Measurements from ENCODE around the gene ZNF236. TPM values are rescaled to one million over a fixed set of nuclear protein-coding genes. Genes with fewer than 3 reads are reported as not detected.

ZNF236 gene
- total RNA-seq, 1 donor from 2014 or later, result 11.5 TPM

GRCh38 chr18:76927223-76927725 lies 104.9 kb downstream of the ZNF236 start:
- peaks cover 11% of the 10 kb centered on the region for H3K36me3 ChIP-seq

DNA sequence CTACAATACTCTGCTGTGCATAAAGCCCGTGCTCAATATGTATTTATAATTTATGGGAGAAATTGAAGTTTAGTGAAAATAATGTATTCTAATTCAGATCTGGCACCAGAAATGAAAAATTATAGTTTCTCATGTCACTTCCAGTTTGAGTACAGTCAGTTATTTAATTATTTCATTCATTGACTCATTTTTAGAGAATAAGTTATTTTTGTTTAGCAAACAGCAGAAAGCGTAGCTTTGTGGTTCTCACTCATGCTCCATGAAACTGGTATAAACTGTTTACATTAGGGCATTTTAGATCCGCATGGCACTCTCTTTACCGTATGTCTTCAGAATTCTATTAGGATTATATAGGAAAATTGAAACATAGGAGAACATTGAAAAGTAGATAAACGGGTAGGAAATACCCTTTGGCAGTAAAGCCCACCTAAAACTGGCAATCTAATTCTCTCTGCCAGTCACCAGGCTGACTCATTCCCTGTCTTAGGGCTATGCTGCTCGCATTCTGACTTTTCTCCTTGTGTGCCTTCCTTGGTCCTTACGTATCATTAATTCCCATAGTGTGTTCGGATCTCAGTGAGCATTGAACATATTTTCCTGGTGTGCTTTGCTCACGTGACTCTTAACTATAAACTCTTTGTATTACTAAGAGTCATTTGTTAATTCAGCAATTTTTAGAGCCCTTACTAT lies 106.0 kb downstream of the ZNF236 start:
- no peak overlapping the region for H3K4me3 ChIP-seq
- Mint-ChIP-seq H3K27ac (no peak overlapping the region), H3K9me3 (no peaks in the 10 kb centered on the region), H3K4me3 (no peak overlapping the region), H3K36me3 (peaks cover 25% of the 10 kb centered on the region), H3K4me1 (no peaks in the 10 kb centered on the region), H3K27me3 (ENCODE audit: insufficient read depth, low read depth) (no peaks in the 10 kb centered on the region)
- no peak overlapping the region for H3K4me2 ChIP-seq
- H2AFZ ChIP-seq (replicated peaks), result no peak overlapping the region
- H3K79me2 ChIP-seq (ENCODE audit: low read depth), result no peaks in the 10 kb centered on the region
- H3K27me3 ChIP-seq, result no peaks in the 10 kb centered on the region
- no peaks in the 10 kb centered on the region for H3F3A ChIP-seq (ENCODE audit: low read depth)
- DNase-seq (ENCODE audit: low spot score), result no peak
- no peaks in the 10 kb centered on the region for H3K4me1 ChIP-seq
- H3K27ac ChIP-seq, result no peak overlapping the region
- H4K20me1 ChIP-seq (ENCODE audit: low read depth), result no peaks in the 10 kb centered on the region
- no peaks in the 10 kb centered on the region for H3K9me3 ChIP-seq (ENCODE audit: low read depth)
- H3K9ac ChIP-seq, result no peak overlapping the region
- TF ChIP-seq EZH2 (IDR thresholded peaks at IDR 0.05), result no peak
- TF ChIP-seq EZH2phosphoT487 (IDR thresholded peaks at IDR 0.05), result no peak
- H3K36me3 ChIP-seq, result peaks cover 6% of the 10 kb centered on the region

More at GRCh38 chr18:76927223-76927725, 104.9 kb downstream of the ZNF236 start:
- DNase-seq (ENCODE audit: low spot score), result no peak
- no peaks in the 10 kb centered on the region for H4K20me1 ChIP-seq (ENCODE audit: low read depth)
- no peak overlapping the region for H3K9ac ChIP-seq
- H3K4me2 ChIP-seq, result no peak overlapping the region
- H3K4me3 Mint-ChIP-seq, result no peak overlapping the region
- no peak overlapping the region for H2AFZ ChIP-seq (replicated peaks)
- H3K79me2 ChIP-seq (ENCODE audit: low read depth), result no peaks in the 10 kb centered on the region
- no peak overlapping the region for H3K27ac Mint-ChIP-seq
- H3K4me1 ChIP-seq, result no peaks in the 10 kb centered on the region
- H3K36me3 Mint-ChIP-seq, result peaks cover 22% of the 10 kb centered on the region
- no peak overlapping the region for H3K4me3 ChIP-seq
- no peaks in the 10 kb centered on the region for H3K9me3 ChIP-seq (ENCODE audit: low read depth)
- no peaks in the 10 kb centered on the region for H3F3A ChIP-seq (ENCODE audit: low read depth)
- H3K9me3 Mint-ChIP-seq, result no peaks in the 10 kb centered on the region
- no peaks in the 10 kb centered on the region for H3K4me1 Mint-ChIP-seq
- H3K27me3 ChIP-seq, result no peaks in the 10 kb centered on the region
- TF ChIP-seq EZH2phosphoT487 (IDR thresholded peaks at IDR 0.05), result no peak
- TF ChIP-seq EZH2 (IDR thresholded peaks at IDR 0.05), result no peak
- no peak for TF ChIP-seq CTCF (IDR thresholded peaks at IDR 0.05)
- no peaks in the 10 kb centered on the region for H3K27me3 Mint-ChIP-seq (ENCODE audit: insufficient read depth, low read depth)
- H3K27ac ChIP-seq, result no peak overlapping the region

GRCh38 chr18:76931171-76931570 lies 108.8 kb downstream of the ZNF236 start:
- TF ChIP-seq EZH2phosphoT487 (IDR thresholded peaks at IDR 0.05) (no peak), CTCF (IDR thresholded peaks at IDR 0.05) (no peak), EZH2 (IDR thresholded peaks at IDR 0.05) (no peak)
- peaks cover 24% of the 10 kb centered on the region for H3K36me3 Mint-ChIP-seq
- no peaks in the 10 kb centered on the region for H3K4me1 Mint-ChIP-seq
- no peak overlapping the region for H3K4me2 ChIP-seq
- no peak overlapping the region for H3K27ac Mint-ChIP-seq
- no peaks in the 10 kb centered on the region for H3K4me1 ChIP-seq
- H3K4me3 ChIP-seq, result no peak overlapping the region
- H3K9me3 Mint-ChIP-seq, result no peaks in the 10 kb centered on the region
- no peak overlapping the region for H3K9ac ChIP-seq
- H3K27me3 Mint-ChIP-seq (ENCODE audit: insufficient read depth, low read depth), result no peaks in the 10 kb centered on the region
- no peak for DNase-seq (ENCODE audit: low spot score)
- H3K79me2 ChIP-seq (ENCODE audit: low read depth), result no peaks in the 10 kb centered on the region
- peaks cover 6% of the 10 kb centered on the region for H3K36me3 ChIP-seq
- H3K27me3 ChIP-seq, result no peaks in the 10 kb centered on the region
- no peaks in the 10 kb centered on the region for H4K20me1 ChIP-seq (ENCODE audit: low read depth)
- no peaks in the 10 kb centered on the region for H3K9me3 ChIP-seq (ENCODE audit: low read depth)
- H3K4me3 Mint-ChIP-seq, result no peak overlapping the region
- H3K27ac ChIP-seq, result no peak overlapping the region
- no peak overlapping the region for H2AFZ ChIP-seq (replicated peaks)
- no peaks in the 10 kb centered on the region for H3F3A ChIP-seq (ENCODE audit: low read depth)

Data from neural progenitor cell (in vitro differentiated cells).